ENCODE measurements around the gene EXOC1. TPM values are rescaled to one million over a fixed set of nuclear protein-coding genes. Genes with fewer than 3 reads are reported as not detected.

EXOC1 gene
- total and polyA plus RNA-seq, 10 of the 15 experiments (the other 5 are each of a cell fraction or from before 2014, with no cell fraction given), result 11.8 to 36.6 (median 21.1) TPM

- TF ChIP-seq NRF1 (conservative IDR thresholded peaks at IDR 0.05; ENCODE audit: low read depth, low read length) (no peak), MYB (IDR thresholded peaks at IDR 0.05; ENCODE audit: borderline replicate concordance, low read depth, low read length) (no peak), ZBTB4 (CRISPR knock-in tag; IDR thresholded peaks at IDR 0.05) (no peak), NFIC (IDR thresholded peaks at IDR 0.05; ENCODE audit: low read depth, low read length) (no peak; the same call in 1 of the 2 replicates), SPI1 (IDR thresholded peaks at IDR 0.05; ENCODE audit: borderline replicate concordance, insufficient read depth, low read depth, low read length) (0 out of 2 replicates have a peak, but pooled peaks have one; percentile 15), BACH1 (IDR thresholded peaks at IDR 0.05; ENCODE audit: borderline replicate concordance) (no peak), CREB1 (IDR thresholded peaks at IDR 0.05; ENCODE audit: low read depth) (0 out of 2 replicates have a peak, but pooled peaks have one; percentile 39), ZNF24 (IDR thresholded peaks at IDR 0.05) (no peak), HSF1 (IDR thresholded peaks at IDR 0.05; ENCODE audit: low read depth, low read length) (no peak), ZSCAN29 (IDR thresholded peaks at IDR 0.05) (0 out of 2 replicates have a peak, but pooled peaks have one; percentile 39), PKNOX1 (IDR thresholded peaks at IDR 0.05) (peak; percentile 94), NR2C2 (IDR thresholded peaks at IDR 0.05; ENCODE audit: borderline replicate concordance, control insufficient read depth, insufficient read length, low read depth) (no peak), BCLAF1 (IDR thresholded peaks at IDR 0.05) (no peak), RUNX3 (IDR thresholded peaks at IDR 0.05; ENCODE audit: low read length) (peak; percentile 47; the same call in 1 of the 2 replicates), ZNF622 (IDR thresholded peaks at IDR 0.05) (no peak), ZBTB40 (IDR thresholded peaks at IDR 0.05; ENCODE audit: borderline replicate concordance) (peak; percentile 47; the same call in 1 of the 2 replicates), PML (IDR thresholded peaks at IDR 0.05; ENCODE audit: low read length) (peak; percentile 55; the same call in 1 of the 2 replicates)
These were observed 93.9 kb downstream of the EXOC1 start (continued) for GRCh38 chr4:55947254-55947882.

Measured in GM12878 (cell line).